GM19328 (cell line): ENCODE data around the gene GRP.

ENCODE experiments used
- ATAC-seq: cut with Tn5 transposase; IDR thresholded peaks from one replicate; pipeline ENCODE4 v1.9.1; 2021; ENCODE audit warnings: mild to moderate bottlenecking, moderate library complexity; ENCODE audit not compliant: unreplicated experiment

The GRP gene

GRCh38 chr18:59266886-59267502 lies 47.0 kb downstream of the GRP start:
- ATAC-seq = no peak

- no peak for ATAC-seq
Observed at GRCh38 chr18:59267503-59268126, 47.7 kb downstream of the GRP start.

- ATAC-seq = no peak
Observed at GRCh38 chr18:59268127-59268720, 48.3 kb downstream of the GRP start.

GRCh38 chr18:59268721-59269562 lies 49.0 kb downstream of the GRP start:
- no peak for ATAC-seq

- no peak for ATAC-seq
Observed at GRCh38 chr18:59269563-59270119, 49.7 kb downstream of the GRP start.

- no peak for ATAC-seq
Observed at GRCh38 chr18:59270689-59271257, 50.8 kb downstream of the GRP start.

- no peak for ATAC-seq
Observed at GRCh38 chr18:59271606-59272220, 51.8 kb downstream of the GRP start.

- no peak for ATAC-seq
Observed at GRCh38 chr18:59272221-59272888, 52.4 kb downstream of the GRP start.

- ATAC-seq = no peak
Observed at GRCh38 chr18:59272891-59273758, 53.2 kb downstream of the GRP start, which contains the start of gene RAX. Gene RAX, minus strand, starts transcription at chr18:59273454. Its CDS starts 248 bp downstream, at chr18:59273206.

- ATAC-seq = no peak
Observed at GRCh38 chr18:59273759-59274532, 54.0 kb downstream of the GRP start.

GRCh38 chr18:59274533-59274928 lies 54.6 kb downstream of the GRP start:
- ATAC-seq = no peak

GRCh38 chr18:59275406-59275949 lies 55.5 kb downstream of the GRP start:
- ATAC-seq = no peak

- ATAC-seq = no peak
Observed at GRCh38 chr18:59276047-59276446, 56.1 kb downstream of the GRP start.

GRCh38 chr18:59278793-59279192 lies 58.8 kb downstream of the GRP start:
- ATAC-seq = no peak

GRCh38 chr18:59279193-59279592 lies 59.2 kb downstream of the GRP start:
- ATAC-seq = no peak

- no peak for ATAC-seq
Observed at GRCh38 chr18:59279722-59280121, 59.8 kb downstream of the GRP start.
